Measurements from ENCODE around the gene OTOP3.

Gene OTOP3

GRCh38 chr17:74892013-74892841, 43.5 kb upstream of the OTOP3 start:
- Histone ChIP-seq H3F3A (ENCODE audit: insufficient read depth) (no peaks in the 10 kb centered on the region), H3K36me3 (ENCODE audit: low read length) (no peaks in the 10 kb centered on the region), H3K79me2 (ENCODE audit: insufficient read depth, low read length) (no peaks in the 10 kb centered on the region), H4K20me1 (ENCODE audit: low read depth, low read length) (no peaks in the 10 kb centered on the region), H3K27ac (ENCODE audit: low read depth, low read length) (no peak overlapping the region), H3K9me2 (replicated peaks; ENCODE audit: insufficient read depth, low read length) (no peaks in the 10 kb centered on the region), H3K27me3 (ENCODE audit: low read length) (no peaks in the 10 kb centered on the region), H2AFZ (ENCODE audit: low read depth, low read length, severe bottlenecking) (no peak overlapping the region), H3K9ac (ENCODE audit: low read length) (no peak overlapping the region), H3K4me3 (ENCODE audit: insufficient read depth, low read length, poor library complexity, severe bottlenecking) (no peak overlapping the region), H3K4me2 (ENCODE audit: low read depth, low read length, poor library complexity, severe bottlenecking) (no peak overlapping the region), H3K9me3 (ENCODE audit: insufficient read depth, low read length) (no peaks in the 10 kb centered on the region)
- TF ChIP-seq CTCF (IDR thresholded peaks at IDR 0.05; ENCODE audit: insufficient read depth, low read length, poor library complexity, severe bottlenecking) (no peak), EZH2phosphoT487 (conservative IDR thresholded peaks at IDR 0.05; ENCODE audit: low read length) (no peak)

GRCh38 chr17:74892974-74893911, 42.5 kb upstream of the OTOP3 start, which contains the start of gene FADS6:
Gene FADS6 (minus strand): TSS chr17:74893633. CDS start chr17:74893595, 38 bp downstream.
- no peak for TF ChIP-seq CTCF (IDR thresholded peaks at IDR 0.05; ENCODE audit: insufficient read depth, low read length, poor library complexity, severe bottlenecking)
- no peak for TF ChIP-seq EZH2phosphoT487 (conservative IDR thresholded peaks at IDR 0.05; ENCODE audit: low read length)

GRCh38 chr17:74893936-74894671, 41.6 kb upstream of the OTOP3 start:
- no peak overlapping the region for H3K27ac ChIP-seq (ENCODE audit: low read depth, low read length)
- no peaks in the 10 kb centered on the region for H3K36me3 ChIP-seq (ENCODE audit: low read length)
- no peak overlapping the region for H3K4me3 ChIP-seq (ENCODE audit: insufficient read depth, low read length, poor library complexity, severe bottlenecking)
- no peaks in the 10 kb centered on the region for H3K9me3 ChIP-seq (ENCODE audit: insufficient read depth, low read length)
- no peaks in the 10 kb centered on the region for H3F3A ChIP-seq (ENCODE audit: insufficient read depth)
- H3K27me3 ChIP-seq (ENCODE audit: low read length) = no peaks in the 10 kb centered on the region
- no peak overlapping the region for H3K9ac ChIP-seq (ENCODE audit: low read length)
- H3K4me2 ChIP-seq (ENCODE audit: low read depth, low read length, poor library complexity, severe bottlenecking) = no peak overlapping the region
- H3K9me2 ChIP-seq (replicated peaks; ENCODE audit: insufficient read depth, low read length) = no peaks in the 10 kb centered on the region
- H4K20me1 ChIP-seq (ENCODE audit: low read depth, low read length) = no peaks in the 10 kb centered on the region
- no peak overlapping the region for H2AFZ ChIP-seq (ENCODE audit: low read depth, low read length, severe bottlenecking)
- H3K79me2 ChIP-seq (ENCODE audit: insufficient read depth, low read length) = no peaks in the 10 kb centered on the region
- TF ChIP-seq CTCF (IDR thresholded peaks at IDR 0.05; ENCODE audit: insufficient read depth, low read length, poor library complexity, severe bottlenecking) = no peak
- no peak for TF ChIP-seq EZH2phosphoT487 (conservative IDR thresholded peaks at IDR 0.05; ENCODE audit: low read length)

More at GRCh38 chr17:74892974-74893911, 42.5 kb upstream of the OTOP3 start, which contains the start of gene FADS6:
- Histone ChIP-seq H3F3A (ENCODE audit: insufficient read depth) (no peaks in the 10 kb centered on the region), H3K9me2 (replicated peaks; ENCODE audit: insufficient read depth, low read length) (no peaks in the 10 kb centered on the region), H3K9ac (ENCODE audit: low read length) (no peak within 1 kb of the TSS), H2AFZ (ENCODE audit: low read depth, low read length, severe bottlenecking) (no peak within 1 kb of the TSS), H3K4me2 (ENCODE audit: low read depth, low read length, poor library complexity, severe bottlenecking) (no peak within 1 kb of the TSS), H4K20me1 (ENCODE audit: low read depth, low read length) (no peaks in the 10 kb centered on the region), H3K9me3 (ENCODE audit: insufficient read depth, low read length) (no peaks in the 10 kb centered on the region), H3K36me3 (ENCODE audit: low read length) (no peaks in the 10 kb centered on the region), H3K27ac (ENCODE audit: low read depth, low read length) (no peak within 1 kb of the TSS), H3K79me2 (ENCODE audit: insufficient read depth, low read length) (no peaks in the 10 kb centered on the region), H3K27me3 (ENCODE audit: low read length) (no peaks in the 10 kb centered on the region), H3K4me3 (ENCODE audit: insufficient read depth, low read length, poor library complexity, severe bottlenecking) (no peak within 1 kb of the TSS)

Measured in SU-DHL-6 (cell line).